HT1080 (cell line): ENCODE data around the gene RAB15. TPM values are rescaled to one million over a fixed set of nuclear protein-coding genes. Genes with fewer than 3 reads are reported as not detected.

Experiments
- DNase-seq: peaks from one replicate; pipeline ENCODE4 v3.0.0-alpha.2; 2015; ENCODE audit warnings: low read depth
- total RNA-seq: library from RNA; depleted of rRNA; stranded (reverse); fragments of >200 nt; shearing (Covaris generic); gene quantifications from 2 replicates; pipeline ENCODE4 v1.2.3, GENCODE V29; 2014

Gene RAB15
- total RNA-seq, 1 experiment from 2014 or later: 22.3 TPM

DNA sequence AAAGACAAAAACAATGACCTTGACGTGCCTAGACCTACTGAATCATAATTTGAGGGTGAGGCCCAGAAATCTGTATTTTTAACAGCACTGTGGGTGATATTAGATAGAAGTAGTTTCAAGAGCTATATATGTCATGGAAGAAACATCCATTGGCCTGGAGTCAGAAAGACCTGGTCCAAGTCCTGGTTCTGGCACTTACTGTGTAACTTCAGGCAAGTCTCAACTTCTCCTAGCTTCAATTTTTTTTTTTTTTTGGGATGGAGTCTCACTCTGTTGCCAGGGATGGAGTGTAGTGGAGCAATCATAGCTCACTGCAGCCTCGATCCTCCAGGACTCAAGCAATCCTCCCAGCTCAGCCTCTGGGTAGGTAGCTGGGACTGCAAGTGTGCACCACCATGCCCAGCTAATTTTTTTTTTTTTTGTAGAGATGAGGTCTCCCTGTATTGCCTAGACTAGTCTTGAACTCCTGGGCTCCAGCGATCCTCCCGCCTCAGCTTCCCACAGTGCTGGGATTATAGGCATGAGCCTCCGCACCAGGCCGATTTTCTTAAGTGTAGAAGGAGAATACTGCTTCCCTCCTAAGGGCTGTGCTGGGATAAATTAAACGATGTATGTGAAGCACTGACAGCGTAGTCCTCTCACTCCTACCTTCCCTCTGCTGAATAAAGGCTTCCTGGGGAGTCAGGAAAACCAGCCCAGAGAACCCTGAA, 15.3 kb downstream of the RAB15 start:
- DNase-seq: no peak

DNA sequence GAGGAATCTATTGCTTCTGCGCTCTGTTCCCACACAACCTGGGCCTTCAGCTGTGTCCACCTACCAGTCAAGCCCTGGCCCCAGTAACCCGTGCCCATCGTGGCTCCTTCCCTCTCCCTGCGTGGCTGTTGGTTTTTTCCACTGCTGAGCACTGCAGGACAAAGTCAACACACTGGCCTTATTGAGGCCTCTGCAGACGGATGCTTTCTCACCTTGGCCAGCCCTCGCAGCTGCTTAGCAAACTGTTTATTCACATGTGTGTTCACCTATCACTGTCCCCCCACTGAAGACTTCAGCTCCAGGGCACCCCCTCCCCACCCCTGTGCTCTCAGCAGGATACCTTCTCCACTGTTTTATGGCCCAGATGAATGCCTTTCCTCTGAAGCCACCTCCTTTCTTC, 16.8 kb downstream of the RAB15 start:
- DNase-seq: no peak

DNA sequence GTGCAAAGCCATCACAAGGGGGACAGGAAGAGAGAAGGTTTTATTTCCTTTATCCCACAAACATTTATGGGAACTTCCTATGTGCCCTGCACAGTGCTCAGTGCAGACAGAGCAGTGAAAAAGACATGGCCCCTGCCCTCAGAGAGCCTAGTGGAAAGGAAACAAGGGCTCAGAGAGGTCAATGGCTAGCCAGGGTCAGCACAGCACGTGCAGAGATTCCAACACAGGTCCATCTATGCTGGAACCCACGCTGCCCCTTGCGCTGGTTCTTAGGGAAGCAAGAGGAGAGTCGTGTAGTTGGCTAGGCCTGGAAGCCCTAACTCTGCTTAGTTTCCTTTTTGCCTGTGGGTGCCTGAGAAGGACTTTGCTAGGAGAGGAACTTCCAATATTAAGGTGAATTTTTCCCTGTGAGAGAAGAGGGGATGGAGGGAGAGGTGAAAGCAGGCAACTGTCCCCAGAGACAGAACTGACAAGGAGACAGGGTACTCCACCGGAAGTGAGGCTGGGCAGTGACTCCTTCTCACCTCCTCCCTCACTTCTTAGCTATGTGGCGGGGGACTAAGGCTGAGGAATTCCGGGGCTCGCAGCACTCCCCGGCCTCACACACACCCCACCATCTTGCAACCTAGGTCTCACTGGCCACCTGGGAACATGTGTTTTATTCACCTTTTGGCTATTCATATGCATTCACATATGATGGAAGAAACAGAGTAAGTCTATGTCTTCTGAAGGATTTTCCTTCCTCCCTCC, 17.5 kb downstream of the RAB15 start:
- DNase-seq: no peak

DNA sequence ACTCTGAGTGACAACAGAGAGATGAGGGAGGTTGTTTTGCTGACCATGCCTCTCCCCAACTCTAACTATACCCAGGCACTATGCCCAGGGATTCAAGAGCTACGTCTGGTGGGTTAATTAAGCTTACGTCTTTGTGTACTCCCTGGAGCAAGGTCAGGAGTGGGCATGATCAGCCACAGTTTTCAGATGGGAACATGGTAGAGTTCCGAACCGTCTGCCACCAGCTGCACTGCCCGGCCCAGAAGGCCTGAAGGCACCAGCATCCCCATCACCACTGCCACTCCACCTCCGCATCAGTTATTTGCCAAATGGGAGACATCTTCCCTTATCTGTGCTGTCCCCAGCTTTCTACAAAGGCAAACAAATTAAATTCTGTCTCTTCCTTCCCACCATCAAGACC, 18.5 kb downstream of the RAB15 start:
- DNase-seq: no peak

DNA sequence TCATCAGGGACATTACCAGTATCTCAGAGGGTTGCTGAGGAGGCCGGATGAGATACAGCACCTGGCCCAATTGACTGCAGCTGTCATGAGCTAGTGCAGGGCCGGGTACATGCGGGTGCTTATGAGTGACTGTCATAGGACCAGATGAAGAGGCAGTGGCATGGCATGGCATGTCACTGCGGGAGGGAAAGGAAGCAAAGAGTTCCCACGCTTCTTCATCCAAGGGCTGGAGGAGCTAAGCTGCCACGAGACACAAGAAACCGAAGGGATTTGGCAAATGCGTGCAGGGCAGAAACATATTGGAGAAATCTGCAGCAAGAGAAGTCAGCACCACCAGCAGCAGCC, 18.9 kb downstream of the RAB15 start:
- no peak for DNase-seq

DNA sequence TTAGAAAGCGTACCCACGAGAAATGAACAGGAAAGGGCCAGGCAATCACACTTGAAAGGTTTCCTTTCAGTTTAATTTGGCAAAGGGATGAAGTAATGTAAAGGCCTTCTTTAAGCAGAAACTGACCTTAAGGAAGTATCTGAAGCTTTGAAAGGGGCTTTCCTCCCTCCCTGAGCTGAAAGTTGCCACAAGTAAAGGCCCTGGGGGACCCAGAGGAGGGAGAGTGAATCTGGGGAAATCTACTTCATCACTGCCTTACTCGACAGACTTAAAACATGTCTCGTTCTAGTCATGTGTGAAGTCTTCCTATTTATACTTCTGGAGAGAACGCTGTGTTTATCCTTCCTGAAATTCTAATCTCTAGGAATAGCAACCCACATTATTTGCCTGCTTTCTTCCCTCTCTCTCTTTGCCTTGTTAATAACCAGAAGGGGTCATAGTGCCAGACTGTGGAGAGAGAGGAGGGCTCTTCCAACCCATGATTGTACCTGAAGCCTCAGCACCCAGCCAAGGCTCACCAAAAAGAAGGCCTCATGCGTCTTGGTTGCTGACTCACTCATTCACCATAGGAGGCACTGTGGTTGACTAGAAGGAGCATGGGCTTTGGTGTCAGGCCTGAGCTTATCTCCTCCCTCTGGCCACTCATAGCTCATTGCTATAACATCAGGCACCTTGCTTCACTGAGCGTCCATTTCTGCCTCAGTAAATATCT, 19.4 kb downstream of the RAB15 start:
- DNase-seq: peak; percentile 23

DNA sequence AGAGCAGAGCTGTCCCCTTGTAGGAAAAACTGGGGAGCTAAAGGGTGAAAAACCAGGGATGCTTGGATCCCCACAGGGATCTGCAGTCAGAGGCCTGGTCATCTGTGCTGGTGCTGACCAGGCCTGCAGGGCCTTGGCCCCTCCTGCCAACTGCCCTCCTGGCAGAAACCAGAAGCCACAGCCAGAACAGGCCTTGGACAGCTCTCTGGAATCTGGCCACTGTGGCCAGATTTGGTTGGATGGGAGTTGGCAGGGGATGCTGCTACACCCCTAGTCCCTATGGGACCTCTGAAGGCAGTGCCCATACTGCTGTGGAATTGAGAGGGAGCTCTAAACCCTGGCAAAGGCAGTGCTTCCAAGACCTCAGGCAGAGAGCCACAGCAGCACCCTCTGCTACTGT, 20.4 kb downstream of the RAB15 start:
- DNase-seq: no peak

DNA sequence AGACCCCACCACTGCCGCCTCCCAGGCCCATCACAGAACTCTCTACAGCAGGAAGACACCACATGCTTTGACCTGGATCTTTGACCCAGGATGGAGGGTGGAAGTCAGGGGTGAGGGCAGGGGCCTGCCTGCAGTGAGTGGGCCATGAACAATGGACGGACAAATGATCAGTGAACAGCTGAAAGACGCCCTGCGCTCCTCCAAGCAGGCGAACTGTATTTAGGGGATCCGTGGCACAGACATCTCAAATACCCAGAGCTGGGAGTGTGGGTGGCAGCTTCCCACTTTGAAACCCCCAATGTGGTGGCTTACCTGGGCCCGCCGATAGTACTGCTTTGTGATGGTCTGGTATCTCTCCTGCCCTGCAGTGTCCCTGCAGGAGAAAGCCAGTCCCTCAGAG, 20.8 kb downstream of the RAB15 start:
- DNase-seq: no peak

DNA sequence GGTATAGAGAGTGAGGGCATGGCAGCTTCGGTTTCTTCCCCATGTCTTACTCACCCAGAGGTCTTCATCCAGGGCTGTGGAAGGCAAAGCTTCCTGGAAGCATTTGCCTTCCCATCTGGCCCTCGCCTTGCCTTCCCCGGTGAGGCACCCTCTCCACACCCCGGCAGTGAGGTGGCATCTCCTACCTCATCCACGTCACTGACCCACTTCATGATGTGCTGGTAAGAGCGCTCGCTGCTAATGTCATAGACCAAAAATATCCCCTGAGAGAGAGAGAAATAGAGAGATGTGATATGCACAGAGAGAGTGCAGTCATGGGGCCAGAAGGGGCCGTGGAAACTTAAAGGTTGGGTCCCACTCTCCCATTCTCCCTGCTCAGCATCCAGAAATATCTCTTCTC, 21.2 kb downstream of the RAB15 start:
- DNase-seq: no peak

DNA sequence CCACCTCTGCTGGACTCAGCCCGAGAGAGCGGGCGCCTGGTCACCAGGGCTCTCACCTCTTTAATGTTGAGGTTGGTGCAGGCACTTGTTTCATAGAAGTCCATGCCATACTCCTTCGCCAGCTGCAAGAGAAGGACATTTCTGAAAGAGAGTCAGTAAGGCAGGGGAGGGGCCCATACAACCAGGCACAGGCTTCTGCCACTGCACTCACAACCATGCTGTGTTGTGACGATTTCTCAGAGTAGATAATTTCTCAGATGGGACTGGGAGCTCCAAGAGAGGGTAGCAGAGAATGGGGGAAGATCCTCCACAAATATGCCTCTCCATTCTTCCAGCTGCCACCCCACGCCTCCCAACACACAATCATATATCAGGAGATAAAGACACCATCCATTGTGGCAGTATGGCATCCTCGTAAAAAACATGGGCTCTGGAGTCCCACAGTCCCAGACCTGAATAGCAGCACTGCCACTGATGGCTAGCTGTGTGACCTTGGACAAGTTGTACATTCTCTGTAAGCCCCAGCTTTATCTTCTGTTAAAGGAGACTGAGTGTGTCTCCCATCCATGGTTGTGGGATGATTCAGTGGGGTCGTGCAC, 23.4 kb downstream of the RAB15 start:
- no peak for DNase-seq

DNA sequence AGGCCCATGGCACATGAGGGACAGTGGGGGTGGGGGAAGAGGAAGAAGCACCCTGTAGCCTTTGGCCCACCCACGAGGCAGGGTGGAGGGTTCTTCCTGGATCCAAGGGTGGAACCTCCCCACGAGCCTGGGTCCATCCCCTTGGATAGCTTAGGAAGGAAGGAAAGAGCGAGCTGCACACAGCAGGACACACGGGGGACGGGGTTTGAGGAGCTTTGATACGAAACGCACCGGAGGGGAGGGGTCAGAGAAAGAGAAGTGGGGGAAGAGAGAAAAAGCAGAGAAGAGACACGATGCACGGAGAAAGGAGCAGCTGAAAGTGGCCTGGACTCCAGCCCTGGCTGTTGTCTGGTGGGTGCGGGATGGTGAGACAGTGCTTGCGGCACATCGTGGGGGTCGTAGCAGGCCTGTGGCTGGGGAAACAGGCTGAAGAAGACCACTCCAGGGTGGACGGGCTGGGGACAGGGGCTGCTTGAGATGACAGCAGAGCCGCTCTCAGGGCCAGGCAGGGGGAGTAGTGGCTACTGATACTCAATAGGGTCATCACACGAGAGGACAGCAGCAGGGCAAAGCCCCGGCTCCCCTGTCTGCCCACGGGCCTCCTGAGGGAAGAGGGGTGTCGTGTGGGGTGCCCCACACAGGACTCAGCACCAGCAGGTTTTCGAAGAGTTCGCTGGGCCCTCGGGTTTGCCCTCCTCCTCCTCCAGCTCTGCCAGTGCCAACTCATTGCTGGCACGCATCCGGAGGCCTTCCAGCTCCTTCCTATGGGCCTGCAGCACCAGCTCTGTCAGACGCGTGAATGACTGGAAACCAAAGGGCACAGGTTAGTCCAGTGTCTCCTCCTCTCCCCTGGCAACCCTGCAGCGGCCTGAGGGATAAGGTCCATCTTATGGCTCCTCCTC, 24.2 kb downstream of the RAB15 start:
- DNase-seq: no peak

DNA sequence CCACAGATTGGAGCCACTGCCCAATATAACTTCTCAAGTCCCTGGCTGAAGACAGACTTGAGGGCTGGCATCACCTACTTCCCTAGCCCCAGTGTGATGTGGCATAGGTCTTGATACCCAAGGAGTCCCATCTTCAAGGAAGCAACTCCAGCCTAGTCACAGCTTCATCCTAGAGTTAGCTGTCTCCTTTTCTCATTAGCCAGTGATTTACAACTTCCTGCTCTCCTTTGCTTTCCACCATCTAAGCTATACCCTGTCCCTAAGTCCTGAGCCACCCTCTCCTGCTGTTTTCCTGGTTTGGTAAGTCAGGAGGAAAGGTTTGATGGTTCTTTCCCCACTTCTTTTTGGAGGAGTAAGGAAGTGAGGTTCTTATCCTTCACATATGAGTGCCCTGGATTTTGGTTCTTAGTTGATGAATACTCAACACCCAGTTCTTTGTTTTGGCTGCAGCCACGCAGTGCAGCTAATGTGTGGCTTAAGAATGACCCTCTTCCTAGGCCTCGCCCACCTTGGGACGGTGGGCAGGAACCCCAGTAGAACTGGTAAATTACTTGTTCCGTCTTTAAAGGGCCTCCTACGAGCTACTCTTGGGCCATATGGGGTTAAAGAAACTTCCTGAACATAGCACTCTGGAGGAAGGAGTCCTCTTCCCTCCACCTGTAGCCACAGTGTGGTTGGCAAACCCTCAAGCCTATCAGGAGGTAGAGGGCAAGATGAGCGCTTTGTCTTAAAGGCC, 25.7 kb downstream of the RAB15 start:
- no peak for DNase-seq

DNA sequence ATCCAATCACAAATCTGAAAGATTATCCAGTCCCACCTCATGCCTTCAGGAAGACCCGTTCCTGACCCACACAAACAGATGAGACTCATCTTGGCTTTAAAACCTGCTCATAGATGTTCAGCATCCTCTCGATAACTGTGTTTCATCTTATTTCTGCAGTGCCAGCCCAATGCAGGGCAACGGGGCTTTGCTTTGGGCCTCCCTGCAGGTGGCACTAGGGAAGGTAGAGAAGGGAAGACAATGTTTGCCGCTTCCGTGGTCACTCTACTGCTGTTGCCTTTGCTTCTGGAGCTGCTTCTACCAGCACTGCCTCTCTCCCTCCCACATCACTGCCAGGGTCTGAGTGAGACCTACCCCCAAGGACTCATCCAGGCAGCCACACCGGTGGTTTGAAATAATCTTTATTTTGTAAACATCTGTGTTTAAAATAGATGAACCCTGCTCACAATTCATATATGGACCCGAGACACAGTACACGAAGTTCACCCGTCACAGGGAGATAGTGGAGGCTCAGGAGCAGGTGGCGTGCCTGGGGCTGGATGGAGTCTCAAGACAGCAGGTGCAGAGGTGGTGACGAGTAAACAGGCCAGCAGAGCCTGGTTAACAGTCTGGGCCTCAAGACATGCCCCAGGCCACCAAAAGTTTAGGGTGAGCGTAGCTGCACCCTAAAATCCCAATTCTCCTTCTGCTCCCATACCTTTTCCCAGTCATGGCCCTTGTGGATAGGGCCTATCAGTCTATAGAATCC, 26.5 kb downstream of the RAB15 start:
- DNase-seq: no peak

DNA sequence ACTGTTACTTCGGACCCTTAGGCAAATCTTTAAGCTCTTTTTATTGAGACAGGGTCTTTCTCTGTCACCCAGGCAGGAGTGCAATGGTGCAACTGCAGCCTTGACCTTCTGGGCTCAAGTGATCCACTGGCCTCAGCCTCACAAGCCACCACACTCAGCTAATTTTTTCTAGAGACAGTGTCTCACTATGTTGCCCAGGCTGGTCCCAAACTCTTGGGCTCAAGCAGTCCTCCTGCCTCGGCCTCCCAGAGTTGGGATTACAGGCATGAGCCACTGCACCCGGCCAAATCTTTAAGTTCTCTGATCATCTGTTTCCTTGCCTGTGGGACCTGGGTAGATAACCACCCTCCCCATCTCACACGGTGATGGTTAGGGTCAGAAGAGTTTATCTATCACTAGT, 27.3 kb downstream of the RAB15 start:
- no peak for DNase-seq

DNA sequence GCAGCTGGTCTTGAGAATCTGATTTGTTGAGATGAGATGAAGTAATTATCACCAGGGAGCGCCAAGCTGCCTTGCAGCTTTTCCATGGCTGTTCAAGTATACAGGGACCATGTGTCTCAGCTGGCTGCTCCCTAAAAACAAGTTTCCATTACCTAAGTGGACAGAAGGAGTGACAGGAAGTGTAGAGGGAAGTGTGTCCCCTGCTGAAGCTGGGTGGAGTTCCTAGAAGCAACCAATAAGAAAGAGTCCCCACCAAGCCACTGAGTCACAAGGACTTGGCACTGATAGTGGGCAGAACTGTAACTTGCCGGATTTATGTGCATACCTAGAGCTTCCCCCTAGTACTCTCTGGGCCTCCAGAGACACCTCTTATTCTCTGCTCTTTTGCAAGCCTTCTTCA, 28.1 kb downstream of the RAB15 start:
- no peak for DNase-seq

DNA sequence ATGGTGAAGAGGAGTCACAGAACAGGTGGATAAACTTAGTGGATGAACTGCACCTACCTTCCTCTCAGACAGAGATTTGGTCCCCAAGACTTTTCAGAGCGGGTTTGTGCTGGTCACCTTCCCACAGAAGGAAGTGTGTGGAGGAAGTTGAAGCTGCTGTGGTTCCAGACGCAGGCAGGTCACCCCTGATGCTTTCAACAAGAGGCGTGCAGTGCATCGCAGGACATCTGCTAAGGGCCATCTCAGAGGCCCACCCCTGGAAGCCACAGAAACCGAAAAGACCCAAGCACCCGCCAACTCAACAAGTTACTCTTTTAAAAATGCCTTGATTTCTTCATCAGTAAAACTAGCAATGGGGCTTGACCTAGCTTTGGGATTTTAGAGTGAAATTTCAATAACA, 28.6 kb downstream of the RAB15 start:
- DNase-seq: no peak

DNA sequence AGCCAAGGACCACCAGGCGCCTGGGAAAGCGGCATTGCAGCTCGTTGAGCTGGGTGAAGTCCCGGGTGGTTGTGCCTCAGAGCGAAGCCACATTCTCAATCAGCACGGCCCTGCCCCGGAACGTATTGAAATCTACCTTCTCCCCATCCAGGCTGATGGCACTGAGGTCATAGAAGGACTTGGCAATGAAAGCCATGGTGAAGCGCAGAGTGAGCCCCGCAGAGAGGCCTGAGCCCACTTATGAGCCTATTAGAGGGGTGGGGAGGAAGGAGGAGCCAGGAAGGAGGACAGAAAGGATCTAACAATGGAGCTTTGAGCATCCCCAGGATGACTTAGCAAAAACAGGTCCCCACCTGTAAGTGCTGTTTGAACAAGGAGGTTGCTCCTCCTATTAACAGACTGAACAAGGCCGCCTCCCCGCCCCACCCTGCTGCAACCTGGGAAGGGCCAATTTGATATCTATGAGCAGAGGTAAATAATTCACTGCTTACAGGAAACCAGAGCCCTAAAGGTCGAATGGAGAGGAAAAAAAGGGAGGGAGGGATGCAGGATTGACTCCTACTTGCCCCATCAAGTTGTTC, 29.5 kb downstream of the RAB15 start, which contains the start of gene GPX2:
TSS of gene GPX2 (minus strand) at position 215 of the 581 bp plus-strand sequence. CDS start at position 196, 19 bp downstream.
- DNase-seq: no peak

DNA sequence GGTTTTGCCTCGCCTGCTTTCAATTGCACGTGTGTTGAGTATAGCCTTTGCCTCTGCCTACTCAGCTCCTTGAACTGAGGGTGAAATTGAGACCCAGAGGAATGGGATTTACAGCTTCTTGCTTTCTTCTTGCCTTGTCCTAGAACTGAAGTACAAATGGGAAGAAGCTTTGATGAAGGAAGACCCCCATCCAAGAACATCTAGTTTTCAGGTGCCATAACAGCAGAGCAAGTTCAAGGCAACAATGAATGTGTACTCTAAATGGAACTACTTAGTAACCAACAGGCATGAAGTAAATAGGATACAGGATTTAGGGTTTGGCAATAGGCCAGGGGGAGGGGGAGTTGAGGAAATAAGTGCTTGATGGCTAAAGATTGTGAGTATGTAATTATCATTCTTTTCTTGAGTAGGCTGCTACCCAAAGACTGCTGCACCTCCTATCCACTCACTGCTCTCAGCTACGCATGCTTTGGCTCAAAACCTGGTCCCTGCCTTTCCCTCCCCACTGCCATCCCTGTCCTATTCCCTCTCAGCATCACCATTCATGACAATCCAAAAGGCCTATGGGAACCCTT, 31.7 kb downstream of the RAB15 start:
- no peak for DNase-seq

DNA sequence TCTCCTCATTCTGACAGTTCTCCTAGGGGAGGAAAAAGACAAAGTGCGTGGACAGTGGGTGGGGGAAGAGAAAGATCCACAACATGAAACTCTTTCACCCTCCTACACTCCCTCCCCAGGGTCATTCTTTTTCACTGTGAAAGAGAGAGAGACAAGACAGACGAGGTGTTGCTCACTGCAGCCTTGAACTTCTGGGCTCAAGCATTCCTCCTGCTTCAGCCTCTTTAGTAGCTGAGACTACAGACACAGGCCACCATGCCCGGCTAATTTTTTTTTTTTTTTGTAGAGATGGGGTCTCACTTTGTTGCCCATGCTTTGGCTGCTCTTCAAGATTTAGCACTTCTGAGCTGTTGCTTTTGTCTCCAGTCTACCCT, 32.3 kb downstream of the RAB15 start:
- no peak for DNase-seq
